B cell (primary cell): ENCODE data around the gene CRMP1. TPM values are rescaled to one million over a fixed set of nuclear protein-coding genes. Genes with fewer than 3 reads are reported as not detected.

Experiments used
- ATAC-seq: fragments of 200-7000 bp; cut with Tn5 transposase; one replicate; pipeline ENCODE4 v1.10.0; 2021; ENCODE audit warnings: low read depth, mild to moderate bottlenecking, moderate number of reproducible peaks, moderate library complexity
- CTCF ChIA-PET: fragments of 350-600 bp; sonication (Branson Sonifier 250); formaldehyde crosslinking; loops from one replicate; lab custom pipeline; 2021; ENCODE audit warnings: antibody characterized with exemption, inconsistent platforms; lab: Charles Lee
- POLR2A ChIA-PET: fragments of 350-600 bp; sonication (Branson Sonifier 250); formaldehyde crosslinking; loops from one replicate; lab custom pipeline; 2021; ENCODE audit warnings: antibody characterized with exemption; lab: Charles Lee
- DNase-seq: peaks from one replicate; pipeline ENCODE4 v3.0.0; 2013
- H2AFZ ChIP-seq: 2 replicates; pipeline ENCODE4 v1.6.1; 2012; ENCODE audit warnings: mild to moderate bottlenecking, low read depth, low read length; ENCODE audit not compliant: insufficient read depth, poor library complexity, severe bottlenecking
- H3K27ac ChIP-seq, 2 donors: 1 replicate in 1 of 2; 2 replicates in 1 of 2; pipeline ENCODE4 v1.5.1; 2012 to 2013; ENCODE audit warnings: low read length in 2 of 2, mild to moderate bottlenecking in 2 of 2, moderate library complexity in 1 of 2
- H3K27me3 ChIP-seq, 4 experiments: fragments of 200-600 bp in 1 of 4; sonication (generic) in 1 of 4; replicated peaks in 1 of 4; 1 replicate in 2 of 4; 2 replicates in 2 of 4; pipeline versions ENCODE4 v1.6.1 to v1.7.0; 2013 to 2016; ENCODE audit warnings: low read length in 3 of 4, mild to moderate bottlenecking in 2 of 4, mixed read lengths in 1 of 4, moderate library complexity in 1 of 4; ENCODE audit not compliant: insufficient read depth in 4 of 4, control insufficient read depth in 3 of 4; ENCODE audit errors: control extremely low read depth in 1 of 4
- H3K36me3 ChIP-seq, 2 experiments: replicated peaks in 1 of 2; 1 replicate in 1 of 2; 2 replicates in 1 of 2; pipeline versions ENCODE4 v1.6.1 to v1.7.1; 2013; ENCODE audit warnings: low read length in 1 of 2; ENCODE audit not compliant: insufficient read depth in 2 of 2, control insufficient read depth in 1 of 2; ENCODE audit errors: control extremely low read depth in 1 of 2, extremely low read depth in 1 of 2
- H3K4me1 ChIP-seq, 2 donors: fragments of 200-600 bp in 1 of 2; sonication (generic) in 1 of 2; 1 replicate in 1 of 2; 2 replicates in 1 of 2; pipeline versions ENCODE4 v1.5.1 to v1.6.1; 2013 to 2017; ENCODE audit warnings: low read length in 2 of 2; ENCODE audit not compliant: control insufficient read depth in 2 of 2, insufficient read depth in 2 of 2
- H3K4me2 ChIP-seq: replicated peaks from 2 replicates; pipeline ENCODE3; 2012; ENCODE audit warnings: mild to moderate bottlenecking, low read depth, low read length; ENCODE audit not compliant: poor library complexity, severe bottlenecking
- H3K4me3 ChIP-seq, 5 experiments: fragments of 200-600 bp in 1 of 5; sonication (generic) in 1 of 5; 1 replicate in 3 of 5; 2 replicates in 2 of 5; pipeline versions ENCODE4 v1.5.1 to v1.7.0; 2011 to 2016; ENCODE audit warnings: low read length in 4 of 5, mild to moderate bottlenecking in 4 of 5, low read depth in 2 of 5, control low read depth in 1 of 5, moderate library complexity in 1 of 5; ENCODE audit not compliant: insufficient read depth in 1 of 5; ENCODE audit errors: control extremely low read depth in 1 of 5, extremely low read depth in 1 of 5
- H3K79me2 ChIP-seq: fragments of 200-600 bp; sonication (generic); one replicate; pipeline ENCODE4 v1.6.0; 2016; ENCODE audit warnings: low read length; ENCODE audit not compliant: control insufficient read depth, insufficient read depth
- H3K9ac ChIP-seq: fragments of 200-600 bp; sonication (generic); 2 replicates; pipeline ENCODE4 v1.6.1; 2017; ENCODE audit warnings: mild to moderate bottlenecking, low read length, moderate library complexity
- H3K9me3 ChIP-seq, 3 donors: one replicate each; pipeline versions ENCODE4 v1.6.1 to v1.7.1; 2013; ENCODE audit warnings: low read length in 2 of 3; ENCODE audit not compliant: control insufficient read depth in 2 of 3, insufficient read depth in 1 of 3; ENCODE audit errors: control extremely low read depth in 1 of 3
- H4K20me1 ChIP-seq: 2 replicates; pipeline ENCODE4 v1.6.0; 2012; ENCODE audit warnings: mild to moderate bottlenecking, low read length; ENCODE audit not compliant: insufficient read depth, control insufficient read depth, poor library complexity, severe bottlenecking
- H3K27ac Mint-ChIP-seq: one replicate; pipeline ENCODE4 v1.8.0; 2021; ENCODE audit warnings: mixed read lengths
- H3K27me3 Mint-ChIP-seq: one replicate; pipeline ENCODE4 v1.8.0; 2021; ENCODE audit warnings: mixed read lengths
- H3K4me1 Mint-ChIP-seq: one replicate; pipeline ENCODE4 v1.8.0; 2021; ENCODE audit warnings: mixed read lengths
- H3K4me3 Mint-ChIP-seq: one replicate; pipeline ENCODE4 v1.8.0; 2021; ENCODE audit warnings: mixed read lengths
- H3K9me3 Mint-ChIP-seq: one replicate; pipeline ENCODE4 v1.8.0; 2022; ENCODE audit warnings: mixed read lengths; ENCODE audit not compliant: insufficient read depth
- CTCF ChIP-seq: fragments of 200-600 bp; IDR thresholded peaks from one replicate; pipeline ENCODE4 v1.8.0; 2022; ENCODE audit warnings: antibody characterized with exemption, mild to moderate bottlenecking
- EZH2 ChIP-seq: IDR thresholded peaks from 2 replicates; pipeline ENCODE4 v1.6.1; 2012; ENCODE audit warnings: borderline replicate concordance, low read depth, mild to moderate bottlenecking, moderate library complexity, low read length; ENCODE audit not compliant: insufficient read depth, poor library complexity, severe bottlenecking
- WGBS: methylation state at CpG from one replicate; pipeline ENCODE4 v1.1.5; 2013; ENCODE audit warnings: missing lambda C conversion rate; ENCODE audit not compliant: insufficient coverage; 5-methylcytosine and 5-hydroxymethylcytosine counted together
- intact Hi-C: fragments of 100-400 bp; cut with micrococcal nuclease; formaldehyde crosslinking; loops from one replicate; pipeline ENCODE4 v1.10.0; 2022
- polyA plus RNA-seq: library from polyadenylated mRNA; depleted of rRNA; stranded (reverse); fragments of >200 nt; gene quantifications from 2 replicates; pipeline ENCODE4 v1.2.3, GENCODE V29; 2012
- total RNA-seq, 2 donors: library from RNA; stranded (reverse); fragments of 120-200 nt in 1 of 2; gene quantifications; 1 replicate in 1 of 2; 2 replicates in 1 of 2; pipeline versions ENCODE4 v1.2.3 to v1.2.4, GENCODE V29; 2013 to 2022

The CRMP1 gene
- total and polyA plus RNA-seq, 2 donors (not counting 1 experiment from before 2014, with no cell fraction given) = 0.13 TPM; not detected in 1

GRCh38 chr4:5791654-5792053 is 101.2 kb downstream of the CRMP1 start:
- H3K9ac ChIP-seq = no peak overlapping the region
- H3K9me3 ChIP-seq = peaks cover 0 to 17% (median 5%) of the 10 kb centered on the region in 3 donors
- no peaks in the 10 kb centered on the region for H3K27me3 ChIP-seq
- DNase-seq (no peak), ATAC-seq (no peak)
- no peak overlapping the region for H3K27ac ChIP-seq
- Mint-ChIP-seq H3K4me3 (no peak overlapping the region), H3K9me3 (peaks cover 3% of the 10 kb centered on the region), H3K27me3 (no peaks in the 10 kb centered on the region), H3K4me1 (no peaks in the 10 kb centered on the region), H3K27ac (no peak overlapping the region)
- H3K4me1 ChIP-seq = no peaks in the 10 kb centered on the region
- intact Hi-C loops = no loop called here
- ChIA-PET CTCF (no interaction called here), POLR2A (no interaction called here)
- no peak overlapping the region for H2AFZ ChIP-seq
- 96% methylated on average over 3 of the region's 3 CpGs for WGBS
- no peaks in the 10 kb centered on the region for H3K79me2 ChIP-seq
- TF ChIP-seq CTCF (no peak), EZH2 (no peak)
- no peak overlapping the region for H3K4me3 ChIP-seq
- H4K20me1 ChIP-seq = no peaks in the 10 kb centered on the region
- no peaks in the 10 kb centered on the region for H3K36me3 ChIP-seq
- H3K4me2 ChIP-seq = no peak overlapping the region

- Histone ChIP-seq H4K20me1 (no peaks in the 10 kb centered on the region), H2AFZ (no peak overlapping the region), H3K4me3 (no peak overlapping the region), H3K9ac (no peak overlapping the region), H3K9me3 (peaks cover 0 to 16% (median 5%) of the 10 kb centered on the region in 3 donors), H3K27me3 (no peaks in the 10 kb centered on the region), H3K36me3 (no peaks in the 10 kb centered on the region), H3K4me2 (no peak overlapping the region), H3K79me2 (no peaks in the 10 kb centered on the region), H3K4me1 (no peaks in the 10 kb centered on the region), H3K27ac (no peak overlapping the region)
- Mint-ChIP-seq H3K9me3 (peaks cover 3% of the 10 kb centered on the region), H3K27me3 (no peaks in the 10 kb centered on the region), H3K4me1 (no peaks in the 10 kb centered on the region), H3K4me3 (no peak overlapping the region), H3K27ac (no peak overlapping the region)
- WGBS = 89% methylated on average over 1 of the region's 1 CpG
- no peak for TF ChIP-seq CTCF
- TF ChIP-seq EZH2 = no peak
- ATAC-seq (no peak), DNase-seq (no peak)
- POLR2A ChIA-PET = no interaction called here
- CTCF ChIA-PET = no interaction called here
- intact Hi-C loops = no loop called here
Observed at GRCh38 chr4:5790546-5790857, 102.4 kb downstream of the CRMP1 start.
